ENCODE measurements around the gene HERPUD2. TPM values are rescaled to one million over a fixed set of nuclear protein-coding genes. Genes with fewer than 3 reads are reported as not detected.

The HERPUD2 gene
- polyA plus RNA-seq, 1 donor (not counting 4 experiments of a cell fraction or from before 2014, with no cell fraction given): 43.6 TPM

DNA sequence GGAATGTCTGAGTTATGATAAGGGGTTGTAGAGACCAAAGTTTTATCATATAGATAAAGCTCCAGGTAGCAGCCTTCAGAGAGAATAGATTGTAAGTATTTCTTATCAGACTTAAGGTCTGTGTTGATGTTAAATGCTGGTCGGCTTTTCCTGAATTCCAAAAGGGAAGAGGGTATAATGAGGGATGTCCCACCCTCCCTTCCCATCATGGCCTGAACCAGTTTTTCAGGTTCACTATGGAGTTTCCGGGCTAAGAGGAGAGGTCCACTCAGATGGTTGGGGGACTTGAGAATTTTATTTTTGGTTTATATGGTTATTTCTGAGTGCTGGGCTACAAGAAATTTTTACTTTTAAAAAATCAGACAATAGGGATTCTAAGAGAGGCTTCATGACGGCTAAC is 45.2 kb downstream of the HERPUD2 start:
- FAIRE-seq: no peak
- no peak for DNase-seq (ENCODE audit: low read depth, low spot score)
- Histone ChIP-seq H3K4me3 (ENCODE audit: control insufficient read depth in 2 of 3, extremely low read depth in 1 of 3, insufficient read depth in 2 of 3, low read depth in 1 of 3, low read length in 3 of 3) (no peak overlapping the region), H3K36me3 (ENCODE audit: control insufficient read depth in 2 of 2, extremely low read depth in 1 of 2, insufficient read depth in 2 of 2, low read length in 2 of 2) (peaks cover 0 to 5% of the 10 kb centered on the region in 2 experiments), H3K4me2 (ENCODE audit: control insufficient read depth, extremely low read depth, insufficient read depth, low read depth, low read length) (no peak overlapping the region), H3K4me1 (ENCODE audit: control insufficient read depth, extremely low read depth, insufficient read depth, low read length) (no peaks in the 10 kb centered on the region), H2AFZ (ENCODE audit: control insufficient read depth, low read length) (no peak overlapping the region), H3K27me3 (ENCODE audit: control insufficient read depth, extremely low read depth, insufficient read depth, low read length) (no peaks in the 10 kb centered on the region), H3K9me1 (ENCODE audit: control insufficient read depth, extremely low read depth, insufficient read depth, low read length) (peaks cover 2% of the 10 kb centered on the region), H4K20me1 (ENCODE audit: control insufficient read depth, extremely low read depth, insufficient read depth, low read length) (no peaks in the 10 kb centered on the region), H3K27ac (ENCODE audit: control insufficient read depth, insufficient read depth, low read length) (no peak overlapping the region), H3K9ac (ENCODE audit: control insufficient read depth, extremely low read depth, insufficient read depth, low read length) (no peak overlapping the region), H3K79me2 (ENCODE audit: control insufficient read depth, insufficient read depth, low read length) (peaks cover 27% of the 10 kb centered on the region), H3K9me3 (ENCODE audit: control insufficient read depth, low read depth, low read length) (no peaks in the 10 kb centered on the region)
- dilution Hi-C loops (cut with MboI; ENCODE audit: extremely low pct_ligation_motif_present, low sequenced_read_pairs): no loop called here
- TF ChIP-seq EZH2 (IDR thresholded peaks at IDR 0.05; ENCODE audit: low read length): no peak
- TF ChIP-seq, protein P1, sequence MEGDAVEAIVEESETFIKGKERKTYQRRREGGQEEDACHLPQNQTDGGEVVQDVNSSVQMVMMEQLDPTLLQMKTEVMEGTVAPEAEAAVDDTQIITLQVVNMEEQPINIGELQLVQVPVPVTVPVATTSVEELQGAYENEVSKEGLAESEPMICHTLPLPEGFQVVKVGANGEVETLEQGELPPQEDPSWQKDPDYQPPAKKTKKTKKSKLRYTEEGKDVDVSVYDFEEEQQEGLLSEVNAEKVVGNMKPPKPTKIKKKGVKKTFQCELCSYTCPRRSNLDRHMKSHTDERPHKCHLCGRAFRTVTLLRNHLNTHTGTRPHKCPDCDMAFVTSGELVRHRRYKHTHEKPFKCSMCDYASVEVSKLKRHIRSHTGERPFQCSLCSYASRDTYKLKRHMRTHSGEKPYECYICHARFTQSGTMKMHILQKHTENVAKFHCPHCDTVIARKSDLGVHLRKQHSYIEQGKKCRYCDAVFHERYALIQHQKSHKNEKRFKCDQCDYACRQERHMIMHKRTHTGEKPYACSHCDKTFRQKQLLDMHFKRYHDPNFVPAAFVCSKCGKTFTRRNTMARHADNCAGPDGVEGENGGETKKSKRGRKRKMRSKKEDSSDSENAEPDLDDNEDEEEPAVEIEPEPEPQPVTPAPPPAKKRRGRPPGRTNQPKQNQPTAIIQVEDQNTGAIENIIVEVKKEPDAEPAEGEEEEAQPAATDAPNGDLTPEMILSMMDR (optimal IDR thresholded peaks at IDR 0.05 in 1 of 3, IDR thresholded peaks at IDR 0.05 in 1 of 3, conservative IDR thresholded peaks at IDR 0.05 in 1 of 3; ENCODE audit: extremely low read depth in 1 of 3, insufficient read depth in 2 of 3, low read length in 3 of 3): no peak

DNA sequence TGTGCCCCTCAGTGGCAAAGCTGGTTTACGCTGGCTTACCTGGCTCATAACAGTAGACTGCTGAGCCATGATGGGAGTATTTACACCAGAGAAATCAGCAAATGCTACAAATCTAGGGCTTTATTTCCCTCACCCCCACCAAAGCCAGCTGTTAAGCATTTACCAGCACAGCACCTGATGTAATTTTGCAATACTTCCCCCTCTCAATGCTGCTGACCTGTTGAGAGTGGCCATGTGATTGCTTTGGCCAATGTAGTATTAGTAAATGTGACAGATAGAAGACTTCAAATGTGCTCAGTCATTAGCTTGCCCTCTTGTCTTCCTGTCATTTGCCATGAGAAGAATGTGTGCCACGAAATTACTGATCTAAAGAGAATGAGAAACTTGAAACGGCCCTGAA is 46.6 kb downstream of the HERPUD2 start:
- H3K27me3 ChIP-seq (ENCODE audit: control insufficient read depth, extremely low read depth, insufficient read depth, low read length): no peaks in the 10 kb centered on the region
- no peak overlapping the region for H3K27ac ChIP-seq (ENCODE audit: control insufficient read depth, insufficient read depth, low read length)
- TF ChIP-seq, protein P1 (optimal IDR thresholded peaks at IDR 0.05 in 1 of 3, IDR thresholded peaks at IDR 0.05 in 1 of 3, conservative IDR thresholded peaks at IDR 0.05 in 1 of 3; ENCODE audit: extremely low read depth in 1 of 3, insufficient read depth in 2 of 3, low read length in 3 of 3): no peak
- TF ChIP-seq EZH2 (IDR thresholded peaks at IDR 0.05; ENCODE audit: low read length): no peak
- peaks cover 0 to 5% of the 10 kb centered on the region in 2 experiments for H3K36me3 ChIP-seq (ENCODE audit: control insufficient read depth in 2 of 2, extremely low read depth in 1 of 2, insufficient read depth in 2 of 2, low read length in 2 of 2)
- no peaks in the 10 kb centered on the region for H4K20me1 ChIP-seq (ENCODE audit: control insufficient read depth, extremely low read depth, insufficient read depth, low read length)
- H2AFZ ChIP-seq (ENCODE audit: control insufficient read depth, low read length): no peak overlapping the region
- no peaks in the 10 kb centered on the region for H3K4me1 ChIP-seq (ENCODE audit: control insufficient read depth, extremely low read depth, insufficient read depth, low read length)
- dilution Hi-C loops (cut with MboI; ENCODE audit: extremely low pct_ligation_motif_present, low sequenced_read_pairs): no loop called here
- no peak overlapping the region for H3K4me3 ChIP-seq (ENCODE audit: control insufficient read depth in 2 of 3, extremely low read depth in 1 of 3, insufficient read depth in 2 of 3, low read depth in 1 of 3, low read length in 3 of 3)
- no peak overlapping the region for H3K9ac ChIP-seq (ENCODE audit: control insufficient read depth, extremely low read depth, insufficient read depth, low read length)
- no peak for DNase-seq (ENCODE audit: low read depth, low spot score)
- H3K9me3 ChIP-seq (ENCODE audit: control insufficient read depth, low read depth, low read length): no peaks in the 10 kb centered on the region
- peaks cover 2% of the 10 kb centered on the region for H3K9me1 ChIP-seq (ENCODE audit: control insufficient read depth, extremely low read depth, insufficient read depth, low read length)
- no peak overlapping the region for H3K4me2 ChIP-seq (ENCODE audit: control insufficient read depth, extremely low read depth, insufficient read depth, low read depth, low read length)
- FAIRE-seq: no peak
- H3K79me2 ChIP-seq (ENCODE audit: control insufficient read depth, insufficient read depth, low read length): peaks cover 24% of the 10 kb centered on the region
